ENCODE results near the gene TTC31.
A peak's percentile ranks its signal among the peaks of the same experiment; 100 is the strongest.

DNA sequence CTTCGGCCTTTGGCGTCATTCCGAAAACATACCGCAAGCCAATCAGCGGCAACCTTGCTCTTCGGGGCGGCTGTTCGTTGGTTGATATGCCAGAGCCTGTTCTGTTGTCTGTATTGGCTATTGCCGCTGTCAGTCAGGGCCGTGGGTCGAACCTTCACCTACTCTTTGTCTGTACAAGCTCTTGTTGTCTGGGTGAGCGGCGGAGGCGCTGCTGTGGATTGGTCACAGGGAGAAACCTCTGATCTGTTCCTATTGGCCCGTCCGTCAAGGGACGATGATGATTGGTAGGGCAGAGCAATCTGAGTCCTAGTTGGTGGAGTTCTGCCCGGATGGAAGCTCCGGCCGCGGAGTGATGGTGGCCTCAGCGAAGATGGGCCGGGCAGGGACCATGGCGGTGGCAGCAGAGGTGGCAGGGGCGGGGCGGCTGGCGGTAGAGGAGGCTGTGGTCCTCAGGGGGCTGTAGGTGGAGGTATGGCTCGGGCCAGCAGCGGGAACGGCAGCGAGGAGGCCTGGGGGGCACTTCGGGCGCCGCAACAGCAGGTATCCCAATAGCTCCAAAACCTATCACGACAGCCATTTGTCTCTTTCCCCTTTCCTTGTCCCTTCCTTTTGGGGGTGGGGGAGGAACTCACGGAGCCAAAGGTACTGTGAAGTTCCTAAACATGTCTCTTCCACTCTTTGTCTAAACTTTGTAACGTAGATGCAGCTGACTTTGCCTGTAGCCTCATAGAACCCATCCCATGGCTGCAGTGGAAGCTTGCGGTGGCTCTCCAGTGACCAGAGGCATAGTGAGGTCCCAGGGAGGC, 24.5 kb upstream of the TTC31 start, which contains the start of gene WBP1:
- TF ChIP-seq, protein P1, sequence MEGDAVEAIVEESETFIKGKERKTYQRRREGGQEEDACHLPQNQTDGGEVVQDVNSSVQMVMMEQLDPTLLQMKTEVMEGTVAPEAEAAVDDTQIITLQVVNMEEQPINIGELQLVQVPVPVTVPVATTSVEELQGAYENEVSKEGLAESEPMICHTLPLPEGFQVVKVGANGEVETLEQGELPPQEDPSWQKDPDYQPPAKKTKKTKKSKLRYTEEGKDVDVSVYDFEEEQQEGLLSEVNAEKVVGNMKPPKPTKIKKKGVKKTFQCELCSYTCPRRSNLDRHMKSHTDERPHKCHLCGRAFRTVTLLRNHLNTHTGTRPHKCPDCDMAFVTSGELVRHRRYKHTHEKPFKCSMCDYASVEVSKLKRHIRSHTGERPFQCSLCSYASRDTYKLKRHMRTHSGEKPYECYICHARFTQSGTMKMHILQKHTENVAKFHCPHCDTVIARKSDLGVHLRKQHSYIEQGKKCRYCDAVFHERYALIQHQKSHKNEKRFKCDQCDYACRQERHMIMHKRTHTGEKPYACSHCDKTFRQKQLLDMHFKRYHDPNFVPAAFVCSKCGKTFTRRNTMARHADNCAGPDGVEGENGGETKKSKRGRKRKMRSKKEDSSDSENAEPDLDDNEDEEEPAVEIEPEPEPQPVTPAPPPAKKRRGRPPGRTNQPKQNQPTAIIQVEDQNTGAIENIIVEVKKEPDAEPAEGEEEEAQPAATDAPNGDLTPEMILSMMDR (IDR thresholded peaks at IDR 0.05), result no peak
- peak; percentile 9 for TF ChIP-seq POLR2AphosphoS5 (IDR thresholded peaks at IDR 0.05; ENCODE audit: low read depth, low read length)

Measured in Panc1 (cell line).